ENCODE measurements around the gene BRIP1.

BRIP1 gene

DNA sequence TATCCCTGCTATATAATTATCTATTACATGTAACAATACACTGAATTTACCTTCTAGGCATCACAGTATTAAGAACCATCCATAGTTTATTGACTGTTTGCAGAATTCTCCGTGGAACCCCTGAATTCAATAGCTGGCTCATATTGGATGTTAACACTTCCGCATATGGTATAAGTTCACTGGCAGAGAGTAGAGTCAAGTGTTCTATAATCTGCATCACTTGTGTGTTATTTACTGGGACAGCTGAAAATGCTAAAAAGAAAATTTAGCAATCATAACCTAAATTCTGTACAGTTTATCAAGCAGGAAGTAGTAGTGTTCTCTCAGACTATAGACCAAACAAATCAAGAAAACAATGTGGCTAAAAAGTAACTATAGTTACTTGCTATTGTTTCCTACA is 14.5 kb upstream of the BRIP1 start:
- TF ChIP-seq ZNF202 (tag by site-specific recombination; IDR thresholded peaks at IDR 0.05; ENCODE audit: borderline replicate concordance) = no peak
- TF ChIP-seq ZNF624 (tag by site-specific recombination; IDR thresholded peaks at IDR 0.05) = no peak
- no peak for TF ChIP-seq ZNF426 (tag by site-specific recombination; IDR thresholded peaks at IDR 0.05)
- no peak for TF ChIP-seq ZNF341 (tag by site-specific recombination; IDR thresholded peaks at IDR 0.05; ENCODE audit: low read depth)
- TF ChIP-seq ZNF266 (tag by site-specific recombination; IDR thresholded peaks at IDR 0.05; ENCODE audit: low read depth) = no peak
- TF ChIP-seq, protein P1, sequence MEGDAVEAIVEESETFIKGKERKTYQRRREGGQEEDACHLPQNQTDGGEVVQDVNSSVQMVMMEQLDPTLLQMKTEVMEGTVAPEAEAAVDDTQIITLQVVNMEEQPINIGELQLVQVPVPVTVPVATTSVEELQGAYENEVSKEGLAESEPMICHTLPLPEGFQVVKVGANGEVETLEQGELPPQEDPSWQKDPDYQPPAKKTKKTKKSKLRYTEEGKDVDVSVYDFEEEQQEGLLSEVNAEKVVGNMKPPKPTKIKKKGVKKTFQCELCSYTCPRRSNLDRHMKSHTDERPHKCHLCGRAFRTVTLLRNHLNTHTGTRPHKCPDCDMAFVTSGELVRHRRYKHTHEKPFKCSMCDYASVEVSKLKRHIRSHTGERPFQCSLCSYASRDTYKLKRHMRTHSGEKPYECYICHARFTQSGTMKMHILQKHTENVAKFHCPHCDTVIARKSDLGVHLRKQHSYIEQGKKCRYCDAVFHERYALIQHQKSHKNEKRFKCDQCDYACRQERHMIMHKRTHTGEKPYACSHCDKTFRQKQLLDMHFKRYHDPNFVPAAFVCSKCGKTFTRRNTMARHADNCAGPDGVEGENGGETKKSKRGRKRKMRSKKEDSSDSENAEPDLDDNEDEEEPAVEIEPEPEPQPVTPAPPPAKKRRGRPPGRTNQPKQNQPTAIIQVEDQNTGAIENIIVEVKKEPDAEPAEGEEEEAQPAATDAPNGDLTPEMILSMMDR (tag by site-specific recombination; IDR thresholded peaks at IDR 0.05) = no peak
- TF ChIP-seq ZNF10 (tag by site-specific recombination; IDR thresholded peaks at IDR 0.05) = no peak
- TF ChIP-seq GLIS2 (tag by site-specific recombination; IDR thresholded peaks at IDR 0.05) = no peak
- TF ChIP-seq, protein P2, sequence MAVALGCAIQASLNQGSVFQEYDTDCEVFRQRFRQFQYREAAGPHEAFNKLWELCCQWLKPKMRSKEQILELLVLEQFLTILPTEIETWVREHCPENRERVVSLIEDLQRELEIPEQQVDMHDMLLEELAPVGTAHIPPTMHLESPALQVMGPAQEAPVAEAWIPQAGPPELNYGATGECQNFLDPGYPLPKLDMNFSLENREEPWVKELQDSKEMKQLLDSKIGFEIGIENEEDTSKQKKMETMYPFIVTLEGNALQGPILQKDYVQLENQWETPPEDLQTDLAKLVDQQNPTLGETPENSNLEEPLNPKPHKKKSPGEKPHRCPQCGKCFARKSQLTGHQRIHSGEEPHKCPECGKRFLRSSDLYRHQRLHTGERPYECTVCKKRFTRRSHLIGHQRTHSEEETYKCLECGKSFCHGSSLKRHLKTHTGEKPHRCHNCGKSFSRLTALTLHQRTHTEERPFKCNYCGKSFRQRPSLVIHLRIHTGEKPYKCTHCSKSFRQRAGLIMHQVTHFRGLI (tag by site-specific recombination; IDR thresholded peaks at IDR 0.05) = no peak
- TF ChIP-seq, protein P3, sequence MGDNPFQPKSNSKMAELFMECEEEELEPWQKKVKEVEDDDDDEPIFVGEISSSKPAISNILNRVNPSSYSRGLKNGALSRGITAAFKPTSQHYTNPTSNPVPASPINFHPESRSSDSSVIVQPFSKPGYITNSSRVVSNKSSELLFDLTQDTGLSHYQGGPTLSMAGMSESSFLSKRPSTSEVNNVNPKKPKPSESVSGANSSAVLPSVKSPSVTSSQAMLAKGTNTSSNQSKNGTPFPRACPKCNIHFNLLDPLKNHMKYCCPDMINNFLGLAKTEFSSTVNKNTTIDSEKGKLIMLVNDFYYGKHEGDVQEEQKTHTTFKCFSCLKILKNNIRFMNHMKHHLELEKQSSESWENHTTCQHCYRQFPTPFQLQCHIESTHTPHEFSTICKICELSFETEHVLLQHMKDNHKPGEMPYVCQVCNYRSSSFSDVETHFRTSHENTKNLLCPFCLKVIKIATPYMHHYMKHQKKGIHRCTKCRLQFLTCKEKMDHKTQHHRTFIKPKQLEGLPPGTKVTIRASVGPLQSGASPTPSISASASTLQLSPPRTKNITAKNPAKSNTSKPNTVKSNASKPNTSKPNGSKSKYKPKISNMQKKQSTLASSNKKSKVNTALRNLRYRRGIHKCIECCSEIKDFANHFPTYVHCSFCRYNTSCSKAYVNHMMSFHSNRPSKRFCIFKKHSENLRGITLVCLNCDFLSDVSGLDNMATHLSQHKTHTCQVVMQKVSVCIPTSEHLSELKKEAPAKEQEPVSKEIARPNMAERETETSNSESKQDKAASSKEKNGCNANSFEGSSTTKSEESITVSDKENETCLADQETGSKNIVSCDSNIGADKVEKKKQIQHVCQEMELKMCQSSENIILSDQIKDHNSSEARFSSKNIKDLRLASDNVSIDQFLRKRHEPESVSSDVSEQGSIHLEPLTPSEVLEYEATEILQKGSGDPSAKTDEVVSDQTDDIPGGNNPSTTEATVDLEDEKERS (tag by site-specific recombination; IDR thresholded peaks at IDR 0.05) = no peak
- TF ChIP-seq, protein P4, sequence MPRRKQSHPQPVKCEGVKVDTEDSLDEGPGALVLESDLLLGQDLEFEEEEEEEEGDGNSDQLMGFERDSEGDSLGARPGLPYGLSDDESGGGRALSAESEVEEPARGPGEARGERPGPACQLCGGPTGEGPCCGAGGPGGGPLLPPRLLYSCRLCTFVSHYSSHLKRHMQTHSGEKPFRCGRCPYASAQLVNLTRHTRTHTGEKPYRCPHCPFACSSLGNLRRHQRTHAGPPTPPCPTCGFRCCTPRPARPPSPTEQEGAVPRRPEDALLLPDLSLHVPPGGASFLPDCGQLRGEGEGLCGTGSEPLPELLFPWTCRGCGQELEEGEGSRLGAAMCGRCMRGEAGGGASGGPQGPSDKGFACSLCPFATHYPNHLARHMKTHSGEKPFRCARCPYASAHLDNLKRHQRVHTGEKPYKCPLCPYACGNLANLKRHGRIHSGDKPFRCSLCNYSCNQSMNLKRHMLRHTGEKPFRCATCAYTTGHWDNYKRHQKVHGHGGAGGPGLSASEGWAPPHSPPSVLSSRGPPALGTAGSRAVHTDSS (tag by site-specific recombination; IDR thresholded peaks at IDR 0.05) = no peak
- TF ChIP-seq ZNF2 (tag by site-specific recombination; IDR thresholded peaks at IDR 0.05) = no peak
- TF ChIP-seq SCRT1 (tag by site-specific recombination; IDR thresholded peaks at IDR 0.05; ENCODE audit: borderline replicate concordance) = no peak
- TF ChIP-seq, protein P5, sequence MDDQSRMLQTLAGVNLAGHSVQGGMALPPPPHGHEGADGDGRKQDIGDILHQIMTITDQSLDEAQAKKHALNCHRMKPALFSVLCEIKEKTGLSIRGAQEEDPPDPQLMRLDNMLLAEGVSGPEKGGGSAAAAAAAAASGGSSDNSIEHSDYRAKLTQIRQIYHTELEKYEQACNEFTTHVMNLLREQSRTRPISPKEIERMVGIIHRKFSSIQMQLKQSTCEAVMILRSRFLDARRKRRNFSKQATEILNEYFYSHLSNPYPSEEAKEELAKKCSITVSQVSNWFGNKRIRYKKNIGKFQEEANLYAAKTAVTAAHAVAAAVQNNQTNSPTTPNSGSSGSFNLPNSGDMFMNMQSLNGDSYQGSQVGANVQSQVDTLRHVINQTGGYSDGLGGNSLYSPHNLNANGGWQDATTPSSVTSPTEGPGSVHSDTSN (CRISPR knock-in tag; IDR thresholded peaks at IDR 0.05) = no peak
- no peak for TF ChIP-seq ZNF16 (tag by site-specific recombination; IDR thresholded peaks at IDR 0.05; ENCODE audit: low read depth)
- TF ChIP-seq ZNF626 (tag by site-specific recombination; IDR thresholded peaks at IDR 0.05) = no peak
- TF ChIP-seq ZNF777 (tag by site-specific recombination; IDR thresholded peaks at IDR 0.05; ENCODE audit: borderline replicate concordance) = no peak
- TF ChIP-seq, protein P6, sequence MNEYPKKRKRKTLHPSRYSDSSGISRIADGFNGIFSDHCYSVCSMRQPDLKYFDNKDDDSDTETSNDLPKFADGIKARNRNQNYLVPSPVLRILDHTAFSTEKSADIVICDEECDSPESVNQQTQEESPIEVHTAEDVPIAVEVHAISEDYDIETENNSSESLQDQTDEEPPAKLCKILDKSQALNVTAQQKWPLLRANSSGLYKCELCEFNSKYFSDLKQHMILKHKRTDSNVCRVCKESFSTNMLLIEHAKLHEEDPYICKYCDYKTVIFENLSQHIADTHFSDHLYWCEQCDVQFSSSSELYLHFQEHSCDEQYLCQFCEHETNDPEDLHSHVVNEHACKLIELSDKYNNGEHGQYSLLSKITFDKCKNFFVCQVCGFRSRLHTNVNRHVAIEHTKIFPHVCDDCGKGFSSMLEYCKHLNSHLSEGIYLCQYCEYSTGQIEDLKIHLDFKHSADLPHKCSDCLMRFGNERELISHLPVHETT (tag by site-specific recombination; IDR thresholded peaks at IDR 0.05) = no peak
- TF ChIP-seq, protein P7, sequence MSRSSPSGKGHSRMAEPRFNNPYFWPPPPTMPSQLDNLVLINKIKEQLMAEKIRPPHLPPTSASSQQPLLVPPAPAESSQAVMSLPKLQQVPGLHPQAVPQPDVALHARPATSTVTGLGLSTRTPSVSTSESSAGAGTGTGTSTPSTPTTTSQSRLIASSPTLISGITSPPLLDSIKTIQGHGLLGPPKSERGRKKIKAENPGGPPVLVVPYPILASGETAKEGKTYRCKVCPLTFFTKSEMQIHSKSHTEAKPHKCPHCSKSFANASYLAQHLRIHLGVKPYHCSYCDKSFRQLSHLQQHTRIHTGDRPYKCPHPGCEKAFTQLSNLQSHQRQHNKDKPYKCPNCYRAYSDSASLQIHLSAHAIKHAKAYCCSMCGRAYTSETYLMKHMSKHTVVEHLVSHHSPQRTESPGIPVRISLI (tag by site-specific recombination; IDR thresholded peaks at IDR 0.05) = no peak
- CTCF ChIA-PET = interaction anchor here (0.6 to 0.8 kb wide), 2 partner anchors 72 to 792 kb away, joined by 3 to 4 read pairs; no protein-coding TSS in a partner anchor
- no peak overlapping the region for H3K27ac ChIP-seq (ENCODE audit: extremely low read depth, low read depth, low read length)
- peaks cover 51 to 55% of the 10 kb centered on the region in 2 experiments for H3K36me3 ChIP-seq (ENCODE audit: control insufficient read depth in 2 of 2, insufficient read depth in 1 of 2, low read length in 2 of 2)
- no peaks in the 10 kb centered on the region for H3K9me3 ChIP-seq (ENCODE audit: control insufficient read depth, insufficient read depth, low read depth, low read length)
- POLR2A ChIA-PET = no interaction called here
- H3K4me1 ChIP-seq (ENCODE audit: control insufficient read depth, insufficient read depth, low read length) = no peaks in the 10 kb centered on the region
- H3K4me3 ChIP-seq (ENCODE audit: low read depth, low read length) = no peak overlapping the region
